GM19468 (cell line): ENCODE results near the gene UTP3.
"Not testable (repeated sequence)": the region's sequence is repeated elsewhere in the genome, so short reads cannot be mapped to it uniquely, and the experiment has no call there.

Experiments used
- ATAC-seq: cut with Tn5 transposase; IDR thresholded peaks from one replicate; pipeline ENCODE4 v1.9.1; 2021; ENCODE audit warnings: mild to moderate bottlenecking, moderate library complexity, moderate number of reproducible peaks; ENCODE audit not compliant: unreplicated experiment; ENCODE audit errors: extremely low read depth

UTP3 gene, protein sequence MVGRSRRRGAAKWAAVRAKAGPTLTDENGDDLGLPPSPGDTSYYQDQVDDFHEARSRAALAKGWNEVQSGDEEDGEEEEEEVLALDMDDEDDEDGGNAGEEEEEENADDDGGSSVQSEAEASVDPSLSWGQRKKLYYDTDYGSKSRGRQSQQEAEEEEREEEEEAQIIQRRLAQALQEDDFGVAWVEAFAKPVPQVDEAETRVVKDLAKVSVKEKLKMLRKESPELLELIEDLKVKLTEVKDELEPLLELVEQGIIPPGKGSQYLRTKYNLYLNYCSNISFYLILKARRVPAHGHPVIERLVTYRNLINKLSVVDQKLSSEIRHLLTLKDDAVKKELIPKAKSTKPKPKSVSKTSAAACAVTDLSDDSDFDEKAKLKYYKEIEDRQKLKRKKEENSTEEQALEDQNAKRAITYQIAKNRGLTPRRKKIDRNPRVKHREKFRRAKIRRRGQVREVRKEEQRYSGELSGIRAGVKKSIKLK

DNA sequence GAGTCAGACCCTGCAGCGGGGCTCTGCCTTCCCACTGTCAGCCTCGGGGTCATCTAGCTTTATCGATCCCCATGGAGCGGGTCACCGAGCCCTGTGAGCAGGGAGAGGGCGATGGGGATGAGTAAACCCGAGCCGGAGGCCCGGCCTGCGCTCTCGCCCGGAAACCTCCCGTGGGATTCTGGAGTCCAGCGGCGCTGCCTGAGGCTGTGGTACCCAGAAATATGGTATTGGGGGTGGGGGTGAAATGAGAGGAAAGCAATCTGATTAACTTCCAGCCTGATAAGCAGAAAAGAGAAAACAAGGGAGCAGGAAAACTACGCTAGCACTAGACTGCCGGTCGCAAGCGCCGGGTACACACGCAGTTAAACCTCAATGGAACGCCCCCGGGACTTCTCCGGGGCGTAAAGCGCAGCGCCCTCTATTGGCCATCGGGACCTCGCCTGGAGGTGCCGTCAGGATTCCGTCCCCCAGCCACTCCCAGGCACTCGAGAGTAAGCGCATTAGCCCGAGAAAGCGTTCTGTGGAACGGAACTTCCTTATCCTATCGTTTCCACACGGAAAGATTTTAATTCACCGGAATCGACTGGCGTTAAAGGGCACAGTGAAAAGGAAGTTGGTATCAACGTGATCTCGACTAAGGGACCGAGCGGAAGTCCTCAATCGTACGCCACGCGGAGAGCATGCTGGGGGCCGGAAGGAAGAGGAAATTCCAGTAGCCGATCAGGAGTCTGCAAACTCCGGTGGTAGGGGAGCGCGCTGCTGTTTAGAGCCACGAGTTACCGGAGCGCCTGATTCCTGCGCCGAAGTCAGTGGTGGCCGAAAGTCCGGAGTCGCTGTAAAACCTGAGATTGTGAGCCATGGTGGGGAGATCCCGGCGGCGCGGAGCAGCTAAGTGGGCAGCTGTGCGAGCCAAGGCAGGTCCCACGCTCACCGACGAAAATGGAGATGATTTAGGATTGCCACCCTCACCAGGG, at the start of gene UTP3:
Gene UTP3, plus strand, starts transcription at position 712 of the 974 bp plus-strand sequence. Its CDS starts 146 bp downstream, at position 858.
- peak; percentile 95 for ATAC-seq

DNA sequence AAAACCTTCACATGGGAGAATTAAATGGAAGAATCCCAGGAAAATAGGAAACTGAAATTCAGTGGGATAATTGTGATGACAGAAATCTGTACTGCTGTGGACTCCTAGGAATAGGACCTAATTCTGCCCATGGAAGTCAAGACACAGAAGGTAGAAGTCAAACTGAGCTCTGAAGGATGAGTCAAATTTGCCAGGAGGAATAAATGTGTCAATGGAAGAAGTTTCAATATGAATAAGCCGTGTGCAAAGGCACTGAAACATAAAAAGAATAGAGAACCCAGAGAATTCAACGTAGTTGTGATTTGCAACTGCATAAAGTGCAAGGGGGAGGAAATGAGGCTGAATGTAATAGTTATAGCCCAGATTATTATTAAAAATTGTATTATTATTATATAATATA, 48.1 kb upstream of the UTP3 start:
- ATAC-seq, result no peak

DNA sequence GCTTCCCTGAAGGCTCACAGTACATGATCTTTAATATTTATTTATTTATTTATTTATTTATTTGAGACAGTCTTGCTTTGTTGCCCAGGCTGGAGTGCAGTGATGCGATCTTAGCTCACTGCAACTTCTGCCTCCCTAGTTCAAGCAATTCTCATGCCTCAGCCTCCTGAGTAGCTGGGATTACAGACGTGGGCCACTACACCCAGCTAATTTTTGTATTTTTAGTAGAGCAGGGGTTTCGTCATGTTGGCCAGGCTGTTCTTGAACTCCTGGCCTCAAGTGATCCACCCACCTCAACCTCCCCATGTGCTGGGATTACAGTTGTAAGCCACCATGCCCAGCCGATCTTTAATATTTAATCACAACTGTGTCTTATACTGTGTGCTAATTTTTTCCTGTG, 37.6 kb upstream of the UTP3 start:
- not testable (repeated sequence) for ATAC-seq

DNA sequence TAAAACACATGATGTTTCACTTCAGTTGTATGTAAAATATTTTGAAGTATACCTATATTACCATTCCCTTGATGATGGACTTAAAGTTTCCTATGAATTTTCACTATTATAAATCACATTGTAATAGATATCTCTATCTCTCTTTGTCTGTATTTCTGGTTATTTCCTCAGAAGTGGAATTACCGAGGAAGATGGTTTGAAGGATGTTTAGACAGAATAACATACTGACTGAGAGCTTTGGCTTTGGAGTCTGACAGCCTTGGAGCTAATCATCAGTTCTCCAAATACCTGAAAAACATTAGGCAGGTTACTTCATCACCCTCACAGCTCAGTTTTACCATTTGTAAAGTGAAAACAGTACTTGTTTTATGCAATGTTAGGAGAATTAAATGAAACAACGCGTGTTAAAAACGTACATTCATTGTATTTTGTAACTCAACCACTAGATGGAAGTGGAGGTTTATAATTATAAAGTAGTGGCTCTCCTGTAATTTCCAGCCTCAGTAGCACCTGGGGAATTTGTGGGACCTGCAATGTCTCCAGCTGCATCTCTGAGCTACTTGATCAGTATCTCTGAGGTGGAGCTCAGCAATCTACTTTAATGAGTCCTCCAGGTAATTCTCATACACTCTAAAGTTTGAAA, 36.3 kb upstream of the UTP3 start:
- no peak for ATAC-seq

DNA sequence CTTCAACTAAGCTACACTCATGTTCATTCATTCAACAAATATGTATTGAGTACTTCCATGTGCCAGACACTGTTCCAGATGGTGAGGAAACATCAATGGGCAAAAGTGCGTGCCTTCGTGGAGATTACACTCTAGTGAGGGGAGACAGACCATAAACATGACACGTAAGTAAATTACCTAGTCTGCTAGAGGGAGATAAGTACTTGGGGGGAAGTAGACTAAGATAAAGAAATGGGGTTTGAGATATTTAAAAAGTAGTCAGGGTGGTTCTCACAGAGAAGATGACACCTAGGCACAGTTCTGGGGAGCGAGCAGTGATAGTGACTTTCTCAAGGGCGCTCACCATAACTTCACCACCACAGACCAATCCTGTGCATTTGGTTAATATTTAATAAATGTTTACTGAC, 33.7 kb upstream of the UTP3 start:
- ATAC-seq, result no peak

DNA sequence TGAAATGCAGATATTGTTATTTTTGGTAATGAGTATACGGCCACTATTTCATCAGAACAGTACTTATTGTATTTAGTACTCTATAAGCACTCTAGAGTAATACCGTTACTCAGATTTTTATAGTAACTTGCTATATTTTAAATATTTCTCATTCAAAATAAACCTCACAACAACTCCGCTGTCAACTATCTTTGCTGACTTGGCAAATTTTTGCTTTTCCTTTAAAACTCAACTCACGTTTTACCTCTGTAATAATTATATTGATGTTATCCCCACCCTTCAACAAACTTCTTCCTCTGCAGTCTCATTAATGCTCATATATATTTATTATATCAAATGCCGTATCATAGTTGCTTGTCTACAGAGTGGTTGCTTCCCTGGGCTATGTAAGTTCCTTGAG, 31.0 kb upstream of the UTP3 start:
- ATAC-seq, result no peak

DNA sequence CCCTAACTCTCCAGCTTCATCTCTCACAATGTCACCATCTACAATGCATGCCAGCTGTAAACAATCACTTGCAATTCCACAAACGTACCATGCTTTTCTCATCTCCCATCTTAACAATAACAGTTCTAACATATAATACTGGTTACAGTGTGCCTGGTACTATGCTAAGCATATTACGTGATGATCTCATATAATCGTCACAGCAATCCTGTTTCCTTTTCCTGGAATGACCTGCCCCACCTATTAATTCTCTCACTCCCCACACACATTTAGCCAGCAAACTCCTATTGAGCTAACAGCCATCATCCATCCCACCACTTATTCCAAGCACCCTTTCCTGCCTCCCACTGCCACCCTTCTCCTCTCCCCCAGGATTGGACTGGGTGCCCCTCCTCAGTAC, 29.9 kb upstream of the UTP3 start:
- ATAC-seq, result no peak

DNA sequence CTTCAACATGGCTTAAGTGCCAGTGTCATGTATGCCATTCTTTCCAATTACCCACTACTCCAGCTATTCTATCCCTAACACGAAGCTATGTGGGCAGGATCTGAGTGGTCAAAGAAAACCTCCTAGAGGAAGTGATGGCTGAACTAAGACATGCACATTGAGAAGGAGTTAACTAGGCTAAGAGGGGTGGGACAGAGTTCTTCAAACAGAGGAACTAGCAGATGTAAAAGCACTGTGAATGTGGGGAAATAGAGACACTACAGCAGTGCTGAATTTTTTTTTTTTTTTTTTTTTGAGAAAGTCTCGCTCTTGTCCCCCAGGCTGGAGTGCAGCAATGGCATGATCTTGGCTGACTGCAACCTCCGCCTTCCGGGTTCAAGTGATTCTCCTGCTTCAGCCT, 28.2 kb upstream of the UTP3 start:
- no peak for ATAC-seq

DNA sequence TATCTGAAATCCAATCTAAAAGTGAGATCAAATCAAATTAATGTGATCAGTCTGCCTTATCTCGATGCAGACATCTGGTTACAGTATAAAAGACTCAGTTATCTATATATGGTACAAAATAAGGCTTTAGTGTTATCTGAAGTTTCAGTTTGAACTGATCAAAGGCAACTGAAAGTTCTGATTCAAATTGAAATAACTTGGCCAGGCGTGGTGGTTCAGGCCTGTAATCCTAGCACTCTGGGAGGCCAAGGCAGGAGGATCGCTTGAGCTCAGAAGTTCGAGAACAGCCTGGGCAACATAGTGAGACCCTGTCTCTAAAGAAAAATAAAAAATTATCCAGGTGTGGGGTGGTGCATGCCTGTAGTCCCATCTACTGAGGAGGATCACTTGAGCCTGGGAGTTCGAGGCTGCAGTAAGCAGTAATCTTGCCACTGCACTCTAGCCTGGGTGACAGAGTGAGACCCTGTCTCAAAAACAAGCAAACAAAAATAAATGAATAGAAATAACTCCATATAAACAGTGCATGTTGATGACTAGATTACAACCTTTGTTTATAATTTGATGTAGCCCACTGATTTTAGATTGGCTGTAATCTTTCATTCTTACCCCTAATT, 26.9 kb upstream of the UTP3 start:
- not testable (repeated sequence) for ATAC-seq

DNA sequence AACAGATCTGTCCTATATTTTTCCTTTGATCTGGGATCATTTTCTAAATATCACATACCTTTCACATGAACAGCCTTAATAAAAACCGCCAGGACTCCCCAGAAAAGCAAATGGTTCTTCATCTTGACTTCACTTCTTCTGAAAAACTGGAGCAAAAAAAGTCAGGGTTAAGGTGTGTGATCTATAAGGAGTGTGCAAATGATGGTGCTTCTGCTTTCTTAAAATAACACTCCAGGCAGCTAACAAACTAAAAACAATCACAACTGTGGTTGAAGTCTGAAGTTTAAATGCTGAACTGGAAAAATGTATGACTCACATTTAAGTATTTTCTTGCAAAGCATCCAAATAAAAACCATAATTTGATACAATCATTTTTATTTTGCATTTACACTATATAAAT, 22.0 kb upstream of the UTP3 start, which contains the start of gene JCHAIN:
Gene JCHAIN, minus strand, starts transcription at position 140 of the 400 bp plus-strand sequence. Its CDS starts 18 bp downstream, at position 122.
- peak; percentile 22 for ATAC-seq

DNA sequence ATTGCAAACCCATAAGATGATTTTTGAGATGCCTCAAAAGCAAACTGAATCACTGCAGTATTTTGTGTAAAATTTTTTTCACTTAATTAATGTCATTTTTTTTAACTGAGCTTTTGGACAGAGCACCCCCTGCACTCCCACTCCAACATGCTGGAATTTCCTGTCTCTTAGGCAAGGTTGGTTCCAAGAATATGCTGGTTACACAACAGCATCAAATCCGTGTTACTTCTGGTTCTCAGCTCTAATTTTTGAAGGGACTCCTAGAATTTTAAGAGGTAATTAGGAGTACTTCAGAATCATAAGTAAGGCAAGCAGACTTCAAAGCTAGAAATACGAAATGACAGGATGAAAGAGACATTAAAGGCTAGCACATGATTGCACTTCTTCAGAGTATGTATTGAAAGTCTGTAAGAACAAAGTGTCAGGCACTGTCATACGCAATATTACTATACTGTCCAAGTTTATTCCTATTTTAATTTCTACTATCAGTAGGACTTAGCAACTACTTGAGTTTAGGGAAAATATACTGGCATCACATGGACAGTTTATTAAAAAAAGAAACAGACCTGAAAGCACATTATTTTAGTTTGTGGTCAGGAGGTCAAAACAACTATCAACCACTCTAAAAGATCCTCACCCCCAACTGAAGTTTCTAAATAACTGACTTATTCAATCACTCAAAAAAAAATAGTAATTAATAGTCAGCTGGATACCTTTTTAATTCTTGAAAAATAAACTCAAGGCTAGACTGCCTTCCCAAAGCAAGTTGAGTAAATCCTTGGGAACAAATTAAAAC, 20.4 kb upstream of the UTP3 start:
- ATAC-seq, result no peak

DNA sequence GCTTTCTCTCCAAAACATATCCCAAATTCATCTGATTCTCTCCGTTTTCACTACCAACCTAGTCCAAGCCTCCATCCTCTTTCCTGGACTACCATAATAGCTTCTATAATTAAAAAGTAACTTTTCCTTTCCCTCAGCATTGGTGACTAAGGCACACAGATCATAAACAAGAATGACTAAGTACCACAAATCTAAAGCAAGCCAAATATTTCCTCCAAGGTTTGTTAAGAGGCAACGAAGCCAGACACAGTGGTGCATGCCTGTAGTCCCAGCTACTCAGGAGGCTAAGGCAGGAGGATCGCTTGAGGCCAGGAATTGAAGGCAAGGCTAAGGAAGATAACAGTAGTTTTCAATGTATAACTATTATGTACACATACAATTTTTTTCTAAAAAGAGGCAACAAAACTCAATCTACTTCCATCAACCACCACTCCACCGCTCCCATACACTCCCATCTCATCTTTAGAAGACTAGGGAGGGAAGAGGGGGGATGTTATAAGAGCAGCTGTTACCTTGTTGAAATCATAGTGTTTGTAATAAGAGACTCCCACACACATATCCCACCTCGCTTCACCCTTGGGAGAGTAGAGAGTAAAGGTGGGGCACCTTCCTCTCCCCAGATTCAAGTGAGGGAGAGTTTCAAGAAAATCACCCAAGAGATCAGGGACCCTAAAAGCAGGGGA, 17.9 kb upstream of the UTP3 start:
- ATAC-seq, result no peak

DNA sequence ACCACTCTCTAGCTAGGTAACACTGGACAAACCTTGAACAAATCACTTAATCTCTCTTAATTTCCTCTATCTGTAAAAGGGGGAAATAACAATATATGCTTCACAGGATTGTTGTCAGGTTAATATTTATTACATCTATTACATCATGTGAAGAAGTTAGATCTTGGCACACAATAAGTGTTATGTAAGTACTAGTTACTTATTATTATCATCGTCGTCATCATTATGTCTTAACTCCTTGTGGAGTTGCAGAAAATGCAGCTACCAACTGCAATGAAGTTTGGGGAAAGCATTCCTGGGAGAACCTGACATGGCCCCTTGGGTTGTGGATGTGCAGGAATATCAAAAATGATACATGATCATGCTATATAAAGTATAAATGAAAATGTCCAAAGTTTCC, 17.2 kb upstream of the UTP3 start:
- ATAC-seq, result no peak

DNA sequence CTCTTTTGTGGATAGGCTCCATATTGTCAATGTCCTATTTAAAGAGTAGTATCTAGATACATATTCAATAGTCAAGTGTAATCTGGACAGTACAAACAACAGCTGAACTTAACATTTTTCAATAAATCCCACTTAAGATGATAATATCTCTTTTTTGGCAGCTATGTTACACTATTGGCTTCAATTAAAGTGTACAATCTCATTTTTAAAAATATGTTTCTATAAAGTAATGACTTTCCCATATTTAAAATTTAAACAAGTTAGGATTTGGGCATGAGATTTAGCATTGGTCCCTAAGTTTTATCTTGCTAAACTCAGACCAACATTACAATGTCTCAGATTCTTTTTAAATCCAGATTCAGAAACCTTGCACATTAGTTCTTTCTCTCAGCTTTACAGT, 14.1 kb upstream of the UTP3 start:
- no peak for ATAC-seq

DNA sequence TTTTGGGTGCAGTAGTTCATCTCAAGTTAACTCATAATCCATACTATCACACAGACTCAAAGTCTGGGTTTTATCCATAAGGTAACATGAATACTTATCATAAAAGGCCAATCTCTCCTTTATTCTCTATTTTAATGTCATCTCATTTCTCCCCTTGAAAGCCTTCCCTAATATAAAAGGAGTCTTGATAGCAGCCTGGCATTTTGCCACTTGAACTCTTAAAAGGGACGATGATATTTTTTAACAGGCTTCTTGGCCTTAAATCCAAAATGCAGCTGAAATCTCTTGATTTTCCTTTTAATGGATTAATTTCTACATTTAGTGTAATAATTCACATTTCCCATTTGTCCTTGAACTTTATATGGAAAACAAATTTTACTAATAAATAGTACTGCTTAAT, 13.6 kb upstream of the UTP3 start:
- no peak for ATAC-seq

DNA sequence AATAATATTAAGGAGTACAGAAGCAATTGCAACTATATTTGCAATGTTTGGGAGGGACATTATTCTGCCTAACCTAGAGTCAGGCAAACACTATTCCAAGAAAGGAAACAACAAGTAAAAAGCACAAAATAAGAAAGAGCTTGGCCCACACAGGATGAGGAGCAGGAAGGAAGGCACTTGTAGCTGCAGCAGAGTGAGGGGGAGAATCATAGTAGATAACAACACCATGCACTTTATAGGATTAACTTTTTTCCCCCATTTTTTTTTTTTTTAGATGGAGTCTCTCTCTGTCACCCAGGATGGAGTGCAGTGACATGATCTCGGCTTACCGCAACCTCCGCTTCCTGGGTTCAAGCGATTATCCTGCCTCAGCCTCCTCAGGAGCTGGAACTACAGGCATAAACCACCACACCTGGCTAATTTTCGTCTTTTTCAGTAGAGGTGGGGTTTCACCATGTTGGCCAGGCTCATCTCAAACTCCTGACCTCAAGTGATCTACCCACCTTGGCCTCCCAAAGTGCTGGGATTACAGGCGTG, 11.7 kb upstream of the UTP3 start:
- no peak for ATAC-seq

DNA sequence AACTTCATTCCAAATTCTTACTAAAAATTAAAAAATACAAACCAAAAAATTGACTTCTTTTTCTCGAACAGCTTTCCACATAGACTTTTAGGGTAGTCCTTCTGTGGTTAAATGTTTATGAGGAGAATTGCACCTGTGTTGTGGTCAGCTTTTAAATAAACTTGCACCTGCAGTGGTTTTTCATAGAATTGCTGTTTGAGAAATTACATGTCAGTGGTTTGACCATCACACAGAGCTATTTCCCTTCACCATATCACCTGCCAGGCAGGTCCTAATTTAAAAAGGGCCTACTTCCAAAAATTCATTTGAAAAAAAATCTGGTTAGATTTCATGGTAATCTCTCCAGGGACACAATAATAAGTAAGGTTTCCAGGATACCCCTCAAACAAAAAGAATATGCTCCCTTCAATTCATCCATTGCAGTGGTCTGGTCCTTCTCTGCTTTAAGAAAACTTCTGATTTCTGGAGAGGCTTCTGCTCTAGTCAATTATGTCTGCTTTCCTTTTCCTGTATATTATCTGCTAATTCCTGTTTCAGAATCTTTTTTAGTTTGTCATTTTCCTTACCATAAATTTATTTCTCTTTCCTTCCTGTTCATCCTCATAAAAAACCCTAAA, 9.8 kb upstream of the UTP3 start:
- peak; percentile 62 for ATAC-seq

DNA sequence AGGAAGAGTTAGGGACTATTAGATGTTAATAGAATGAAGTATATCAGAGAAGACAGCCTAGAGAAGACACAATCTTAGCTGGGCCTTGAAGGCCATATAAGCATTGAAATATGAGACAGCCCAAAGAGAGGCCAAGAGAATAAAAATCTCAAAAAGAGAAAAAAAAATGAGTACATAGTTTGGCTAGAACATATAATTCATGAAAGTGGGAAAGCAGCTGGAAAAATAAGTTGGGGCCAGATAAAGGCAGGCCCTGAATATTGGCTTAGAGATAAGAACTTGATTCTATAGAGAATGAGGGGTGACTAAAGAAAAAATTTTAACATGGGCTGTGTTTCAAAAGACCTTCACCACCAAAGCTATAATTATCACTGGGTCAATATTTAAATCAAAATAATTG, 7.4 kb upstream of the UTP3 start:
- ATAC-seq, result no peak
